HepG2 (cell line): Measurements from ENCODE around the gene LUC7L. TPM values are rescaled to one million over a fixed set of nuclear protein-coding genes. Genes with fewer than 3 reads are reported as not detected.

Experiments
- EHMT2 ChIP-seq: fragments of 200-600 bp; sonication (generic); IDR thresholded peaks from 2 replicates; pipeline ENCODE4 v1.7.0; 2017; ENCODE audit warnings: antibody characterized with exemption, low read depth, low read length, borderline replicate concordance
- ELF3 ChIP-seq: IDR thresholded peaks from 2 replicates; pipeline ENCODE4 v1.6.1; 2016; ENCODE audit warnings: missing genetic modification reagents, missing compliant biosample characterization
- FLYWCH1 ChIP-seq: sonication (generic); formaldehyde crosslinking; IDR thresholded peaks from 2 replicates; pipeline ENCODE4 v1.8.1; 2023; ENCODE audit warnings: mild to moderate bottlenecking, missing genetic modification reagents
- HES4 ChIP-seq: sonication (generic); formaldehyde crosslinking; IDR thresholded peaks from 2 replicates; pipeline ENCODE4 v1.9.0; 2021; ENCODE audit warnings: mild to moderate bottlenecking, missing genetic modification reagents, borderline replicate concordance
- HNRNPH1 ChIP-seq: fragments of 200-400 bp; formaldehyde crosslinking; optimal IDR thresholded peaks from 2 replicates; pipeline ENCODE3; 2017; ENCODE audit warnings: mild to moderate bottlenecking, low read depth, low read length
- HNRNPL ChIP-seq: fragments of 200-400 bp; formaldehyde crosslinking; IDR thresholded peaks from 2 replicates; pipeline ENCODE4 v1.6.1; 2017; ENCODE audit warnings: mild to moderate bottlenecking, low read depth, low read length
- HOXA5 ChIP-seq: sonication (generic); formaldehyde crosslinking; IDR thresholded peaks from 2 replicates; pipeline ENCODE4 v1.4.0; 2020; ENCODE audit warnings: missing genetic modification reagents
- IKZF4 ChIP-seq: sonication (generic); formaldehyde crosslinking; IDR thresholded peaks from 2 replicates; pipeline ENCODE4 v1.5.1; 2020; ENCODE audit warnings: borderline replicate concordance, mild to moderate bottlenecking, low read depth, missing genetic modification reagents; ENCODE audit errors: not compliant biosample characterization
- JDP2 ChIP-seq: sonication (generic); formaldehyde crosslinking; IDR thresholded peaks from 2 replicates; pipeline ENCODE4 v1.8.1; 2022; ENCODE audit warnings: missing genetic modification reagents, borderline replicate concordance
- KAT2B ChIP-seq: fragments of 150-350 bp; IDR thresholded peaks from 2 replicates; pipeline ENCODE4 v1.6.1; 2014; ENCODE audit warnings: low read depth, low read length, borderline replicate concordance
- KDM3A ChIP-seq: IDR thresholded peaks from 2 replicates; pipeline ENCODE4 v1.6.1; 2018; ENCODE audit warnings: low read depth, missing compliant biosample characterization
- MTA1 ChIP-seq: sonication (generic); formaldehyde crosslinking; IDR thresholded peaks from 2 replicates; pipeline ENCODE4 v1.4.0; 2020; ENCODE audit warnings: missing genetic modification reagents, mild to moderate bottlenecking, borderline replicate concordance
- NCOR1 ChIP-seq: fragments of 200-600 bp; sonication (generic); IDR thresholded peaks from 2 replicates; pipeline ENCODE4 v1.7.0; 2017; ENCODE audit warnings: antibody characterized with exemption, low read length, borderline replicate concordance
- SMAD3 ChIP-seq: sonication (generic); formaldehyde crosslinking; IDR thresholded peaks from 2 replicates; pipeline ENCODE4 v1.4.0; 2020; ENCODE audit warnings: missing genetic modification reagents
- SRY ChIP-seq: sonication (generic); formaldehyde crosslinking; IDR thresholded peaks from 2 replicates; pipeline ENCODE4 v1.8.0; 2022; ENCODE audit warnings: mild to moderate bottlenecking, missing genetic modification reagents
- STAG1 ChIP-seq: sonication (generic); formaldehyde crosslinking; IDR thresholded peaks from 2 replicates; pipeline ENCODE4 v1.4.0; 2020; ENCODE audit warnings: missing genetic modification reagents
- TCF12 ChIP-seq, 2 experiments: fragments of 450-650 bp in 1 of 2; sonication (generic) in 1 of 2; formaldehyde crosslinking in 1 of 2; IDR thresholded peaks; 2 replicates each; pipeline versions ENCODE4 v1.6.1 to v1.8.0; 2017 to 2022; ENCODE audit warnings: antibody characterized with exemption in 1 of 2, mild to moderate bottlenecking in 1 of 2, missing genetic modification reagents in 1 of 2, moderate library complexity in 1 of 2
- THAP11 ChIP-seq: IDR thresholded peaks from 2 replicates; pipeline ENCODE4 v1.6.1; 2016; ENCODE audit warnings: missing biosample characterization, missing genetic modification reagents
- ZC3H13 ChIP-seq: sonication (generic); formaldehyde crosslinking; IDR thresholded peaks from 2 replicates; pipeline ENCODE4 v1.8.1; 2023; ENCODE audit warnings: mild to moderate bottlenecking, missing genetic modification reagents, moderate library complexity
- ZNF253 ChIP-seq: sonication (generic); formaldehyde crosslinking; IDR thresholded peaks from 2 replicates; pipeline ENCODE4 v1.8.0; 2022; ENCODE audit warnings: mild to moderate bottlenecking, missing genetic modification reagents, borderline replicate concordance
- ZNF296 ChIP-seq: sonication (generic); formaldehyde crosslinking; conservative IDR thresholded peaks from 2 replicates; pipeline ENCODE4 v1.5.0; 2020; ENCODE audit warnings: mild to moderate bottlenecking, missing genetic modification reagents
- ZNF496 ChIP-seq: sonication (generic); formaldehyde crosslinking; IDR thresholded peaks from 2 replicates; pipeline ENCODE4 v1.8.1; 2023; ENCODE audit warnings: mild to moderate bottlenecking, moderate library complexity, missing genetic modification reagents; ENCODE audit not compliant: insufficient replicate concordance
- ZNF543 ChIP-seq: sonication (generic); formaldehyde crosslinking; IDR thresholded peaks from 2 replicates; pipeline ENCODE4 v1.4.0; 2020; ENCODE audit warnings: mild to moderate bottlenecking, missing genetic modification reagents
- polyA plus RNA-seq, 8 experiments: library from polyadenylated mRNA; depleted of rRNA in 3 of 8; stranded (reverse) in 7 of 8; unstranded in 1 of 8; fragments of >200 nt; fragmentation: Illumina TruSeq in 4 of 8; extraction: Trizol in 4 of 8; gene quantifications; 2 replicates each; pipeline versions ENCODE4 v1.2.1 to v1.2.3, GENCODE V29; 2011 to 2016; ENCODE audit warnings: low read depth in 4 of 8, missing spikeins in 1 of 8, mixed read lengths in 1 of 8; ENCODE audit not compliant: insufficient read depth in 1 of 8
- total RNA-seq, 5 experiments: library from RNA; depleted of rRNA; stranded (reverse); fragments of >200 nt; fragmentation: Illumina TruSeq; extraction: Trizol; gene quantifications; 2 replicates each; pipeline ENCODE4 v1.2.3, GENCODE V29; 2016; ENCODE audit warnings: low read depth in 1 of 5
- TF ChIP-seq, protein P1 (sequence below): IDR thresholded peaks from 2 replicates; pipeline ENCODE4 v1.6.1; 2016
- TF ChIP-seq, protein P2 (sequence below), 2 experiments: sonication (generic) in 1 of 2; formaldehyde crosslinking in 1 of 2; IDR thresholded peaks; 2 replicates each; pipeline versions ENCODE4 v1.5.1 to v1.6.1; 2011 to 2020; ENCODE audit warnings: borderline replicate concordance in 1 of 2, low read depth in 1 of 2, low read length in 1 of 2, mild to moderate bottlenecking in 1 of 2, missing genetic modification reagents in 1 of 2, moderate library complexity in 1 of 2
- TF ChIP-seq, protein P3 (sequence below): sonication (generic); formaldehyde crosslinking; IDR thresholded peaks from 2 replicates; pipeline ENCODE4 v1.4.0; 2020; ENCODE audit warnings: missing genetic modification reagents; ENCODE audit errors: not compliant biosample characterization

LUC7L gene
- total and polyA plus RNA-seq, 2 of the 13 experiments (the other 11 are each of a cell fraction or from before 2014, with no cell fraction given) = 48.7 to 56.9 TPM

DNA sequence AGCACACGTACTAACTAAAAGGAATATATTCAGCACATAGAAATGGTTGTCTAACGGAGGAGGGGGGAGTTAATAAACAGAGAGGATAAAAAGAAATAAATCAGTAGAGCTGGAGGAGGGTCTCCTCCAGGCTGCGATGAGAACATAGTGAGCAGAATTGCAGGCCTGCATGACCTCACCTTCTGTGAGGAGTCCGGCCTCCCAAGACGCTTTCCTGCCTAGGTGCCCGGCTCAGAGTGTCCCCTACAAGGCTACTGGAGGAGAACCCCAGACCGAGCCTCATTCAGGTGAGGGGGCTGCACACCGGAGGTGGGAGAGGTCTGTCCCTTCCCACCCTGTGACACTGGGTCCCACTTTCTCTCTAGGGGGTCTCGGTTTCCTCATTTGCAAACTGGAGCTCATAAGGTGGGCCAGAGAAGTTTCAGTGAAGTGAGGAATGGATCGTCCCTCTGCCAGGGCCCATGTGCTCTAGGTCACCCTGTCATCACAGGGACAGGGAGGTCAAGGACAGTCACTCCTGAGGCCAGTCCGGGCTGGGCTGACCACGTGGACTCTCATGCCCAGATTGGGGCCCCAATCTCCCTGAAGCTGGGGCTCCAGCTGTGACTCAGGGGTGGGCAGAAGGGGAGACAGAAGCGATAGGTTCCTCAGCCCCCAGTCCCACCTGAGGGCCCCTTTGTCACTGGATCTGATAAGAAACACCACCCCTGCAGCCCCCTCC, 66.8 kb downstream of the LUC7L start (continued):
- TF ChIP-seq, protein P1, sequence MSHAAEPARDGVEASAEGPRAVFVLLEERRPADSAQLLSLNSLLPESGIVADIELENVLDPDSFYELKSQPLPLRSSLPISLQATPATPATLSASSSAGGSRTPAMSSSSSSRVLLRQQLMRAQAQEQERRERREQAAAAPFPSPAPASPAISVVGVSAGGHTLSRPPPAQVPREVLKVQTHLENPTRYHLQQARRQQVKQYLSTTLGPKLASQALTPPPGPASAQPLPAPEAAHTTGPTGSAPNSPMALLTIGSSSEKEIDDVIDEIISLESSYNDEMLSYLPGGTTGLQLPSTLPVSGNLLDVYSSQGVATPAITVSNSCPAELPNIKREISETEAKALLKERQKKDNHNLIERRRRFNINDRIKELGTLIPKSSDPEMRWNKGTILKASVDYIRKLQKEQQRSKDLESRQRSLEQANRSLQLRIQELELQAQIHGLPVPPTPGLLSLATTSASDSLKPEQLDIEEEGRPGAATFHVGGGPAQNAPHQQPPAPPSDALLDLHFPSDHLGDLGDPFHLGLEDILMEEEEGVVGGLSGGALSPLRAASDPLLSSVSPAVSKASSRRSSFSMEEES (CRISPR knock-in tag) = no peak
- TF ChIP-seq ZNF543 (CRISPR knock-in tag) = no peak
- TF ChIP-seq SRY = no peak
- no peak for TF ChIP-seq NCOR1
- no peak for TF ChIP-seq EHMT2
- no peak for TF ChIP-seq KAT2B
- no peak for TF ChIP-seq HOXA5 (CRISPR knock-in tag)
- TF ChIP-seq FLYWCH1 = no peak
- peak; percentile 70; the same call in 1 of the 2 replicates for TF ChIP-seq MTA1 (CRISPR knock-in tag)
- no peak for TF ChIP-seq ZNF253 (CRISPR knock-in tag)
- no peak for TF ChIP-seq THAP11 (CRISPR knock-in tag)
- TF ChIP-seq SMAD3 = no peak
- peak; percentile 70; the same call in 1 of the 2 replicates for TF ChIP-seq ZNF296 (CRISPR knock-in tag)
- no peak for TF ChIP-seq ZC3H13 (CRISPR knock-in tag)
- TF ChIP-seq JDP2 (CRISPR knock-in tag) = no peak
- TF ChIP-seq STAG1 = no peak
- no peak for TF ChIP-seq TCF12 (IDR thresholded peaks at IDR 0.05)
- TF ChIP-seq TCF12 (CRISPR knock-in tag; IDR thresholded peaks at IDR 0.05) = no peak
- TF ChIP-seq ELF3 (CRISPR knock-in tag) = no peak
- no peak for TF ChIP-seq HNRNPH1
- no peak for TF ChIP-seq HNRNPL
- TF ChIP-seq HES4 = 0 out of 2 replicates have a peak, but pooled peaks have one; percentile 31
- TF ChIP-seq, protein P2, sequence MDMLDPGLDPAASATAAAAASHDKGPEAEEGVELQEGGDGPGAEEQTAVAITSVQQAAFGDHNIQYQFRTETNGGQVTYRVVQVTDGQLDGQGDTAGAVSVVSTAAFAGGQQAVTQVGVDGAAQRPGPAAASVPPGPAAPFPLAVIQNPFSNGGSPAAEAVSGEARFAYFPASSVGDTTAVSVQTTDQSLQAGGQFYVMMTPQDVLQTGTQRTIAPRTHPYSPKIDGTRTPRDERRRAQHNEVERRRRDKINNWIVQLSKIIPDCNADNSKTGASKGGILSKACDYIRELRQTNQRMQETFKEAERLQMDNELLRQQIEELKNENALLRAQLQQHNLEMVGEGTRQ (IDR thresholded peaks at IDR 0.05; ENCODE audit: low read depth, low read length) = peak; percentile 32
- TF ChIP-seq, protein P2 (CRISPR knock-in tag; IDR thresholded peaks at IDR 0.05; ENCODE audit: borderline replicate concordance) = peak; percentile 56; the same call in 1 of the 2 replicates
- TF ChIP-seq ZNF496 (CRISPR knock-in tag) = no peak
- no peak for TF ChIP-seq IKZF4
- TF ChIP-seq KDM3A = no peak
- TF ChIP-seq, protein P3, sequence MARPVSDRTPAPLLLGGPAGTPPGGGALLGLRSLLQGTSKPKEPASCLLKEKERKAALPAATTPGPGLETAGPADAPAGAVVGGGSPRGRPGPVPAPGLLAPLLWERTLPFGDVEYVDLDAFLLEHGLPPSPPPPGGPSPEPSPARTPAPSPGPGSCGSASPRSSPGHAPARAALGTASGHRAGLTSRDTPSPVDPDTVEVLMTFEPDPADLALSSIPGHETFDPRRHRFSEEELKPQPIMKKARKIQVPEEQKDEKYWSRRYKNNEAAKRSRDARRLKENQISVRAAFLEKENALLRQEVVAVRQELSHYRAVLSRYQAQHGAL = no peak
